Panc1 (cell line): ENCODE data around the gene AGAP2. TPM values are rescaled to one million over a fixed set of nuclear protein-coding genes. Genes with fewer than 3 reads are reported as not detected.

ENCODE experiments used
- ATAC-seq: fragments of 200-7000 bp; cut with Tn5 transposase; 2 replicates; pipeline ENCODE4 v1.9.1; 2020; ENCODE audit warnings: mild to moderate bottlenecking, moderate library complexity
- Bru-seq: library from RNA; stranded (reverse); fragments of 400-500 nt; gene quantifications from one replicate; lab custom pipeline; 2021; lab: Mats Ljungman, UMichigan
- BruChase-seq, 2 experiments: library from RNA; stranded (reverse); fragments of 400-500 nt; gene quantifications; one replicate each; lab custom pipeline; 2021; lab: Mats Ljungman, UMichigan
- BruUV-seq: library from RNA; stranded (reverse); fragments of 400-500 nt; replicated peaks from 2 replicates; lab custom pipeline; 2021; lab: Mats Ljungman, UMichigan
- CTCF ChIA-PET: fragments of 300-600 bp; sonication (Branson Sonifier 250); formaldehyde crosslinking; loops from one replicate; lab custom pipeline; 2022; ENCODE audit warnings: antibody characterized with exemption; lab: Charles Lee
- POLR2A ChIA-PET: fragments of 300-600 bp; sonication (Branson Sonifier 250); formaldehyde crosslinking; loops from one replicate; lab custom pipeline; 2022; ENCODE audit warnings: antibody characterized with exemption; lab: Charles Lee
- DNase-seq: peaks from one replicate; pipeline ENCODE4 v3.0.0-alpha.2; 2010; ENCODE audit warnings: low read depth, low spot score
- H3K27ac ChIP-seq: 2 replicates; pipeline ENCODE4 v1.5.1; 2011; ENCODE audit warnings: mild to moderate bottlenecking, low read length, inconsistent platforms
- H3K27me3 ChIP-seq: fragments of 200-500 bp; sonication (Bioruptor generic); 2 replicates; pipeline ENCODE4 v1.6.0; 2014; ENCODE audit warnings: low read length, inconsistent platforms; ENCODE audit not compliant: control insufficient read depth, insufficient read depth
- H3K36me3 ChIP-seq: fragments of 200-500 bp; sonication (Bioruptor generic); 2 replicates; pipeline ENCODE4 v1.5.1; 2014; ENCODE audit warnings: inconsistent platforms, mild to moderate bottlenecking, low read length, moderate library complexity; ENCODE audit not compliant: control insufficient read depth, insufficient read depth
- H3K4me1 ChIP-seq: 2 replicates; pipeline ENCODE4 v1.5.1; 2011; ENCODE audit warnings: inconsistent platforms, mild to moderate bottlenecking, low read length, moderate library complexity; ENCODE audit not compliant: control insufficient read depth, insufficient read depth
- H3K4me3 ChIP-seq, 2 experiments: 2 replicates each; pipeline ENCODE4 v1.5.1; 2011 to 2012; ENCODE audit warnings: low read depth in 2 of 2, low read length in 2 of 2, mild to moderate bottlenecking in 2 of 2, inconsistent platforms in 1 of 2, moderate library complexity in 1 of 2
- H3K9me3 ChIP-seq: fragments of 200-500 bp; sonication (Bioruptor generic); 2 replicates; pipeline ENCODE4 v1.5.1; 2014; ENCODE audit warnings: low read depth, mild to moderate bottlenecking, inconsistent platforms, low read length, moderate library complexity; ENCODE audit not compliant: control insufficient read depth, insufficient read depth
- POLR2AphosphoS5 ChIP-seq: IDR thresholded peaks from 2 replicates; pipeline ENCODE4 v1.6.1; 2012; ENCODE audit warnings: mild to moderate bottlenecking, low read depth, low read length, moderate library complexity
- SIN3A ChIP-seq: IDR thresholded peaks from 2 replicates; pipeline ENCODE4 v1.6.1; 2012; ENCODE audit warnings: low read depth, mild to moderate bottlenecking, low read length, moderate library complexity, borderline replicate concordance; ENCODE audit not compliant: insufficient read depth
- TCF7L2 ChIP-seq: IDR thresholded peaks from 2 replicates; pipeline ENCODE4 v1.6.1; 2011; ENCODE audit warnings: mild to moderate bottlenecking, low read depth, low read length, inconsistent platforms
- in situ Hi-C: cut with HindIII; loops from 2 replicates; pipeline ENCODE4 v1.10.0; 2016; ENCODE audit warnings: low sequenced_read_pairs, low pct_unique_long_range_greater_than_20kb
- intact Hi-C: fragments of 100-400 bp; cut with micrococcal nuclease; formaldehyde crosslinking; loops from one replicate; pipeline ENCODE4 v1.10.0; 2022; ENCODE audit not compliant: unreplicated experiment
- long read RNA-seq: library from polyadenylated mRNA; unstranded; transcript quantifications from one replicate; pipeline ENCODE4 v2.0.0, GENCODE V29; 2021; ENCODE audit not compliant: unreplicated experiment
- polyA plus RNA-seq: library from polyadenylated mRNA; unstranded; fragments of >200 nt; gene quantifications from one replicate; pipeline ENCODE4 v1.2.1, GENCODE V29; 2012; ENCODE audit warnings: missing spikeins; ENCODE audit not compliant: insufficient read length
- total RNA-seq: library from RNA; stranded (reverse); gene quantifications from one replicate; pipeline ENCODE4 v1.2.1, GENCODE V29; 2021; ENCODE audit not compliant: unreplicated experiment
- TF ChIP-seq, protein P1 (sequence below), 2 experiments: IDR thresholded peaks; 2 replicates each; pipeline ENCODE4 v1.6.1; 2011 to 2012; ENCODE audit warnings: low read depth in 2 of 2, control low read depth in 1 of 2, low read length in 1 of 2, mild to moderate bottlenecking in 1 of 2, moderate library complexity in 1 of 2; ENCODE audit not compliant: insufficient read depth in 1 of 2
- TF ChIP-seq, protein P2 (sequence below): fragments of 450-650 bp; IDR thresholded peaks from 2 replicates; pipeline ENCODE4 v1.5.1; 2017; ENCODE audit warnings: mild to moderate bottlenecking

The AGAP2 gene
- total RNA-seq (0.49 TPM), Bru-seq, nascent RNA (percentile 26 among the genes with signal in this experiment), BruChase-seq, experiment 1, labeled RNA remaining after a 2-hour chase (percentile 24 among the genes with signal in this experiment), BruChase-seq, experiment 2, labeled RNA remaining after a 6-hour chase (percentile 21 among the genes with signal in this experiment)
- 1.2 TPM for polyA plus RNA-seq
- long read RNA-seq, partial matches to known transcripts: 1 of 1 reads
- long read RNA-seq, other reads (novel, unspliced or antisense): 0 of 1 reads

DNA sequence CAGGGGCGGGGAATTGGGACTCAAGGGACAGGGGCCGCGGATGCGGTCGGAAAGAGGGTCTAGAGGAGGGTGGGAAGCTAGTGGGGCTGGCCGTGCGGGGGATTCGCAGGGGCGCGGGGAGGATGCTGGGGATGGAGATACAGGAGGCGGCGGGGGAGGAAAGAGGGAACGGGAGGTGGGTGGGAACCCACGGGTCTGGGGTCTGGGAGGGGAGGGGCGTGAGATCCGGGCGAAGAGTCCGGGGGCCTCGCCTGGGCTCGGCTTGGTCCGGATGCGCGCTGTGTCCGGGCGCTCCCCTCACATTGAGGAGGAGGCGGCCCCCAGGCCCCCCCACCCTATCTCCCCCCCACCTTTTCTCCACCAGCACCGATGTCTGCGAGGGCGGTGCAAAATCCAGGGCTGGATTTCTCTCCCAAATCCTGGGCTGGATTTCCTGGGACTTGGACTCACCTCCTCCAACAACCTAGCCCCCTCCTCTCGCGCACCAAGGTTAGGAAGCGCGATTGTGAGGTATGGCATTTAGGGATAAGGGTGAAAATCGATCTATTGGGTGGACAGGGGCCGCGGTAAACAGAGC is at the start of gene AGAP2:
AGAP2 (minus strand) TSS at position 82 of the 577 bp plus-strand sequence. CDS start 496 bp downstream, outside the sequence.
- TF ChIP-seq TCF7L2: no peak
- TF ChIP-seq POLR2AphosphoS5: no peak
- TF ChIP-seq, protein P1, sequence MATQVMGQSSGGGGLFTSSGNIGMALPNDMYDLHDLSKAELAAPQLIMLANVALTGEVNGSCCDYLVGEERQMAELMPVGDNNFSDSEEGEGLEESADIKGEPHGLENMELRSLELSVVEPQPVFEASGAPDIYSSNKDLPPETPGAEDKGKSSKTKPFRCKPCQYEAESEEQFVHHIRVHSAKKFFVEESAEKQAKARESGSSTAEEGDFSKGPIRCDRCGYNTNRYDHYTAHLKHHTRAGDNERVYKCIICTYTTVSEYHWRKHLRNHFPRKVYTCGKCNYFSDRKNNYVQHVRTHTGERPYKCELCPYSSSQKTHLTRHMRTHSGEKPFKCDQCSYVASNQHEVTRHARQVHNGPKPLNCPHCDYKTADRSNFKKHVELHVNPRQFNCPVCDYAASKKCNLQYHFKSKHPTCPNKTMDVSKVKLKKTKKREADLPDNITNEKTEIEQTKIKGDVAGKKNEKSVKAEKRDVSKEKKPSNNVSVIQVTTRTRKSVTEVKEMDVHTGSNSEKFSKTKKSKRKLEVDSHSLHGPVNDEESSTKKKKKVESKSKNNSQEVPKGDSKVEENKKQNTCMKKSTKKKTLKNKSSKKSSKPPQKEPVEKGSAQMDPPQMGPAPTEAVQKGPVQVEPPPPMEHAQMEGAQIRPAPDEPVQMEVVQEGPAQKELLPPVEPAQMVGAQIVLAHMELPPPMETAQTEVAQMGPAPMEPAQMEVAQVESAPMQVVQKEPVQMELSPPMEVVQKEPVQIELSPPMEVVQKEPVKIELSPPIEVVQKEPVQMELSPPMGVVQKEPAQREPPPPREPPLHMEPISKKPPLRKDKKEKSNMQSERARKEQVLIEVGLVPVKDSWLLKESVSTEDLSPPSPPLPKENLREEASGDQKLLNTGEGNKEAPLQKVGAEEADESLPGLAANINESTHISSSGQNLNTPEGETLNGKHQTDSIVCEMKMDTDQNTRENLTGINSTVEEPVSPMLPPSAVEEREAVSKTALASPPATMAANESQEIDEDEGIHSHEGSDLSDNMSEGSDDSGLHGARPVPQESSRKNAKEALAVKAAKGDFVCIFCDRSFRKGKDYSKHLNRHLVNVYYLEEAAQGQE (IDR thresholded peaks at IDR 0.05; ENCODE audit: insufficient read depth in 1 of 2, low read depth in 2 of 2, low read length in 1 of 2): no peak
- no peak for TF ChIP-seq SIN3A
- TF ChIP-seq, protein P2, sequence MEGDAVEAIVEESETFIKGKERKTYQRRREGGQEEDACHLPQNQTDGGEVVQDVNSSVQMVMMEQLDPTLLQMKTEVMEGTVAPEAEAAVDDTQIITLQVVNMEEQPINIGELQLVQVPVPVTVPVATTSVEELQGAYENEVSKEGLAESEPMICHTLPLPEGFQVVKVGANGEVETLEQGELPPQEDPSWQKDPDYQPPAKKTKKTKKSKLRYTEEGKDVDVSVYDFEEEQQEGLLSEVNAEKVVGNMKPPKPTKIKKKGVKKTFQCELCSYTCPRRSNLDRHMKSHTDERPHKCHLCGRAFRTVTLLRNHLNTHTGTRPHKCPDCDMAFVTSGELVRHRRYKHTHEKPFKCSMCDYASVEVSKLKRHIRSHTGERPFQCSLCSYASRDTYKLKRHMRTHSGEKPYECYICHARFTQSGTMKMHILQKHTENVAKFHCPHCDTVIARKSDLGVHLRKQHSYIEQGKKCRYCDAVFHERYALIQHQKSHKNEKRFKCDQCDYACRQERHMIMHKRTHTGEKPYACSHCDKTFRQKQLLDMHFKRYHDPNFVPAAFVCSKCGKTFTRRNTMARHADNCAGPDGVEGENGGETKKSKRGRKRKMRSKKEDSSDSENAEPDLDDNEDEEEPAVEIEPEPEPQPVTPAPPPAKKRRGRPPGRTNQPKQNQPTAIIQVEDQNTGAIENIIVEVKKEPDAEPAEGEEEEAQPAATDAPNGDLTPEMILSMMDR: no peak
- H3K27ac ChIP-seq: no peak within 1 kb of the TSS
- ATAC-seq (no peak), DNase-seq (no peak)
- intact Hi-C loops: loop anchor here (5.0 kb wide), 1 partner anchor 156 kb away; no protein-coding TSS in a partner anchor
- POLR2A ChIA-PET: no interaction called here
- peak within 1 kb of the TSS; percentile 38 to 54 for H3K4me3 ChIP-seq
- H3K9me3 ChIP-seq: no peaks in the 10 kb centered on the region
- in situ Hi-C loops: no loop called here
- H3K27me3 ChIP-seq: no peaks in the 10 kb centered on the region; the same call in 1 of the 2 replicates
- CTCF ChIA-PET: interaction anchor here (3.4 kb wide), 1 partner anchor 13 kb away, joined by 10 read pairs; no protein-coding TSS in a partner anchor
- peaks cover 7% of the 10 kb centered on the region; the same call in 1 of the 2 replicates for H3K4me1 ChIP-seq
- H3K36me3 ChIP-seq: peaks cover 3% of the 10 kb centered on the region; the same call in 1 of the 2 replicates
- no TSS peak for BruUV-seq

DNA sequence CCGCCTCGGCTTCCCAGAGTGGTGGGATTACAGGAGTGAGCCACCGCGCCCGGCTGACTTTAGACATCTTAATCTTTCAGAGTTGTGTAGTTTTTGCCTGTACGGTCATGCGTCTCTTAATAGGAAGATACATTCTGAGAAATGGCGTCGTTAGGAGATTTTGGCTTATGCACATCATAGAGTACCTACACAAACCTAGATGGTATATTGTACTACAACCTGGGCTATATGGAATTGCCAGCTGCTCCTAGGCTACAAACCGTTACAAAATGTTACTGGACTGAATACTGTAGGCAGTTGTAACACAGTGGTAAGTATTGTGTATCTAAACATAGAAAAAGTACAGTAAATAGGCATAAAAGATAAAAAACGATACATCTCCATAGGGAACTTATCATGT is 45.3 kb upstream of the AGAP2 start:
- intact Hi-C loops: no loop called here
- CTCF ChIA-PET: interaction anchor here (0.6 to 1.0 kb wide), 2 partner anchors 27 to 61 kb away, joined by 3 to 6 read pairs; no protein-coding TSS in a partner anchor
- Histone ChIP-seq H3K36me3 (no peaks in the 10 kb centered on the region; the same call in none of the 2 replicates), H3K27ac (no peak overlapping the region), H3K4me3 (peak overlapping the region in 1 of 2 experiments; percentile 76; a peak in 2 of 4 replicates), H3K9me3 (no peaks in the 10 kb centered on the region), H3K27me3 (no peaks in the 10 kb centered on the region), H3K4me1 (peaks cover 4% of the 10 kb centered on the region)
- POLR2A ChIA-PET: no interaction called here
- no peak for DNase-seq
- no peak for TF ChIP-seq TCF7L2
- TF ChIP-seq POLR2AphosphoS5: no peak
- TF ChIP-seq, protein P1 (IDR thresholded peaks at IDR 0.05; ENCODE audit: insufficient read depth in 1 of 2, low read depth in 2 of 2, low read length in 1 of 2): no peak
- TF ChIP-seq, protein P2: no peak
- no peak for TF ChIP-seq SIN3A
- in situ Hi-C loops: no loop called here
- no peak for ATAC-seq
- BruUV-seq: TSS peak; percentile 78
